ENCODE results near the gene STON1. TPM values are rescaled to one million over a fixed set of nuclear protein-coding genes. Genes with fewer than 3 reads are reported as not detected.

STON1 gene
- total and polyA plus RNA-seq, 2 of the 4 experiments (the other 2 are of a cell fraction), result 4.0 to 5.7 TPM

- no peak overlapping the region for H2AK5ac ChIP-seq (ENCODE audit: low read depth, low read length)
- no peak for DNase-seq
- no peak overlapping the region for H3K23ac ChIP-seq (ENCODE audit: low read depth, low read length)
- no peak overlapping the region for H3K27ac ChIP-seq (ENCODE audit: insufficient read depth, low read length)
- H3K27me3 ChIP-seq (ENCODE audit: control insufficient read depth, insufficient read depth, low read length), result no peaks in the 10 kb centered on the region
- no peak overlapping the region for H2AFZ ChIP-seq (replicated peaks; ENCODE audit: low read length, poor library complexity)
- no CpG with 5 or more reads among the region's 1 CpG for WGBS, 2 experiments (ENCODE audit: extremely low coverage in 2 of 2, insufficient read length in 1 of 2)
- H3K4me2 ChIP-seq (ENCODE audit: low read depth, low read length), result no peak overlapping the region
- POLR2A ChIA-PET (ENCODE audit: unreplicated experiment), result no interaction called here
- no peak overlapping the region for H2AK9ac ChIP-seq (replicated peaks; ENCODE audit: low read depth, low read length, poor library complexity)
- no peak overlapping the region for H3K4ac ChIP-seq (ENCODE audit: low read depth, low read length)
- CTCF ChIA-PET, result no interaction called here
- in situ Hi-C loops (cut with MboI; ENCODE audit: low sequenced_read_pairs) (no loop called here), intact Hi-C loops (cut with micrococcal nuclease) (no loop called here), dilution Hi-C loops (cut with HindIII; ENCODE audit: low sequenced_read_pairs, unreplicated experiment) (no loop called here)
- no peak overlapping the region for H3K9ac ChIP-seq (ENCODE audit: low read depth, low read length)
- no peak overlapping the region for H3K14ac ChIP-seq (replicated peaks; ENCODE audit: low read depth, low read length)
- H3K9me3 ChIP-seq (ENCODE audit: control insufficient read depth, insufficient read depth, low read length), result no peaks in the 10 kb centered on the region
- no peak for TF ChIP-seq MXI1 (IDR thresholded peaks at IDR 0.05; ENCODE audit: borderline replicate concordance, low read depth, low read length)
- TF ChIP-seq NFE2L2 (IDR thresholded peaks at IDR 0.05; ENCODE audit: low read depth, low read length), result no peak
- no peak for TF ChIP-seq CEBPB (IDR thresholded peaks at IDR 0.05; ENCODE audit: low read depth, low read length)
- TF ChIP-seq CTCF (conservative IDR thresholded peaks at IDR 0.05; ENCODE audit: low read depth, low read length), result no peak
- TF ChIP-seq RFX5 (IDR thresholded peaks at IDR 0.05; ENCODE audit: low read depth, low read length), result no peak
- TF ChIP-seq POLR2A (IDR thresholded peaks at IDR 0.05; ENCODE audit: low read depth, low read length), result no peak
- TF ChIP-seq FOS (IDR thresholded peaks at IDR 0.05; ENCODE audit: low read depth, low read length), result no peak
- TF ChIP-seq SMC3 (IDR thresholded peaks at IDR 0.05; ENCODE audit: low read depth, low read length), result no peak
- no peak for TF ChIP-seq MAZ (IDR thresholded peaks at IDR 0.05; ENCODE audit: borderline replicate concordance, low read depth, low read length)
- TF ChIP-seq MAFK (IDR thresholded peaks at IDR 0.05; ENCODE audit: low read depth, low read length), result no peak
- no peak for TF ChIP-seq RAD21 (IDR thresholded peaks at IDR 0.05; ENCODE audit: low read length)
- TF ChIP-seq RCOR1 (IDR thresholded peaks at IDR 0.05; ENCODE audit: insufficient replicate concordance, low read length), result no peak
- no TSS peak for BruUV-seq (replicated peaks)
- H3K4me1 ChIP-seq (ENCODE audit: control insufficient read depth, insufficient read depth, low read length), result no peaks in the 10 kb centered on the region
- no peak overlapping the region for H4K91ac ChIP-seq (ENCODE audit: insufficient read depth, low read depth, low read length)
- H4K20me1 ChIP-seq (ENCODE audit: insufficient read depth, low read length), result no peaks in the 10 kb centered on the region
- H2BK15ac ChIP-seq (ENCODE audit: low read depth, low read length), result no peak overlapping the region
- no peak overlapping the region for H4K5ac ChIP-seq (ENCODE audit: low read depth, low read length)
- no peak overlapping the region for H2BK5ac ChIP-seq (ENCODE audit: low read depth, low read length, poor library complexity, severe bottlenecking)
- no peak overlapping the region for H3K18ac ChIP-seq (ENCODE audit: low read depth, low read length)
- H3K36me3 ChIP-seq (ENCODE audit: control insufficient read depth, insufficient read depth, low read length), result peaks cover 3% of the 10 kb centered on the region; the same call in 1 of the 2 replicates
- H4K8ac ChIP-seq (ENCODE audit: low read depth in 2 of 2, low read length in 2 of 2), result no peak overlapping the region
- H3K79me1 ChIP-seq (ENCODE audit: low read depth in 1 of 2, low read length in 2 of 2), result no peaks in the 10 kb centered on the region
- H2BK120ac ChIP-seq (ENCODE audit: low read depth, low read length), result no peak overlapping the region
- no peak for ATAC-seq (ENCODE audit: low read depth)
- no peaks in the 10 kb centered on the region for H3K9me1 ChIP-seq (ENCODE audit: insufficient read depth, low read length)
- no peak overlapping the region for H2BK20ac ChIP-seq (ENCODE audit: low read depth, low read length)
- no peak overlapping the region for H3K56ac ChIP-seq (ENCODE audit: extremely low read depth, insufficient read depth, low read length)
- H3K4me3 ChIP-seq (ENCODE audit: insufficient read depth, low read depth, low read length), result no peak overlapping the region
These were observed 28.5 kb downstream of the STON1 start for GRCh38 chr2:48558456-48558855.
